Astrocyte (in vitro differentiated cells and primary cell): ENCODE measurements around the gene TMEM80. TPM values are rescaled to one million over a fixed set of nuclear protein-coding genes. Genes with fewer than 3 reads are reported as not detected.

Experiments used
- DNase-seq: peaks from one replicate; pipeline ENCODE4 v3.0.0-alpha.2; 2010; ENCODE audit warnings: low read depth
- FAIRE-seq: peaks from 2 replicates; lab custom pipeline; 2011; peaks lifted over from hg19 to GRCh38; lab: Jason Lieb, UNC
- H2AFZ ChIP-seq: 2 replicates; pipeline ENCODE4 v1.6.0; 2012; ENCODE audit warnings: low read depth, low read length, inconsistent platforms
- H3K27ac ChIP-seq: 2 replicates; pipeline ENCODE4 v1.5.1; 2011; ENCODE audit warnings: low read depth, low read length, inconsistent platforms
- H3K27me3 ChIP-seq: 2 replicates; pipeline ENCODE4 v1.6.0; 2011; ENCODE audit warnings: low read length, inconsistent platforms; ENCODE audit not compliant: insufficient read depth
- H3K36me3 ChIP-seq: 2 replicates; pipeline ENCODE4 v1.5.1; 2011; ENCODE audit warnings: low read length, inconsistent platforms; ENCODE audit not compliant: insufficient read depth
- H3K4me1 ChIP-seq: 2 replicates; pipeline ENCODE4 v1.5.1; 2011; ENCODE audit warnings: low read length, inconsistent platforms; ENCODE audit not compliant: insufficient read depth
- H3K4me2 ChIP-seq: 2 replicates; pipeline ENCODE4 v1.6.0; 2012; ENCODE audit warnings: low read length, inconsistent platforms
- H3K4me3 ChIP-seq: 2 replicates; pipeline ENCODE4 v1.5.1; 2011; ENCODE audit warnings: low read depth, mild to moderate bottlenecking, low read length, inconsistent platforms; ENCODE audit not compliant: insufficient read depth
- H3K79me2 ChIP-seq: 2 replicates; pipeline ENCODE4 v1.6.0; 2012; ENCODE audit warnings: mild to moderate bottlenecking, low read length, inconsistent platforms; ENCODE audit not compliant: insufficient read depth
- H3K9ac ChIP-seq: 2 replicates; pipeline ENCODE4 v1.6.0; 2012; ENCODE audit warnings: mild to moderate bottlenecking, low read length, inconsistent platforms
- H3K9me3 ChIP-seq: 2 replicates; pipeline ENCODE4 v1.5.1; 2012; ENCODE audit warnings: low read depth, mild to moderate bottlenecking, low read length, inconsistent platforms; ENCODE audit not compliant: insufficient read depth
- H4K20me1 ChIP-seq: 2 replicates; pipeline ENCODE4 v1.6.0; 2012; ENCODE audit warnings: low read length, inconsistent platforms; ENCODE audit not compliant: insufficient read depth
- H3K27ac Mint-ChIP-seq: one replicate; pipeline ENCODE4 v1.8.0; 2021; ENCODE audit warnings: mild to moderate bottlenecking, mixed read lengths; ENCODE audit not compliant: unreplicated experiment
- H3K27me3 Mint-ChIP-seq: one replicate; pipeline ENCODE4 v1.8.0; 2021; ENCODE audit warnings: low read depth, mixed read lengths; ENCODE audit not compliant: unreplicated experiment
- H3K36me3 Mint-ChIP-seq: one replicate; pipeline ENCODE4 v1.8.0; 2021; ENCODE audit warnings: low read depth, mixed read lengths; ENCODE audit not compliant: unreplicated experiment
- H3K4me1 Mint-ChIP-seq: one replicate; pipeline ENCODE4 v1.8.0; 2021; ENCODE audit warnings: low read depth, mixed read lengths; ENCODE audit not compliant: unreplicated experiment
- H3K4me3 Mint-ChIP-seq: one replicate; pipeline ENCODE4 v1.8.0; 2021; ENCODE audit warnings: mild to moderate bottlenecking, moderate library complexity, mixed read lengths; ENCODE audit not compliant: unreplicated experiment
- H3K9me3 Mint-ChIP-seq: one replicate; pipeline ENCODE4 v1.8.0; 2021; ENCODE audit warnings: mild to moderate bottlenecking, mixed read lengths; ENCODE audit not compliant: unreplicated experiment
- CTCF ChIP-seq: IDR thresholded peaks from 2 replicates; pipeline ENCODE4 v1.5.1; 2011; ENCODE audit warnings: low read depth, mild to moderate bottlenecking, inconsistent platforms, low read length, moderate library complexity; ENCODE audit not compliant: insufficient read depth
- EZH2 ChIP-seq: IDR thresholded peaks from 2 replicates; pipeline ENCODE4 v1.6.1; 2012; ENCODE audit warnings: mild to moderate bottlenecking, low read length, inconsistent platforms; ENCODE audit not compliant: insufficient read depth
- total RNA-seq: library from RNA; stranded (reverse); gene quantifications from 2 replicates; pipeline ENCODE4 v1.2.1, GENCODE V29; 2021

The TMEM80 gene
- total RNA-seq, 1 donor from 2014 or later, result 16.1 TPM

- H3K4me3 ChIP-seq, result no peak overlapping the region
- no peaks in the 10 kb centered on the region for H3K36me3 ChIP-seq
- peaks cover 34% of the 10 kb centered on the region for H4K20me1 ChIP-seq
- no peak for FAIRE-seq
- Mint-ChIP-seq H3K27me3 (no peaks in the 10 kb centered on the region), H3K4me3 (no peak overlapping the region), H3K36me3 (peaks cover 28% of the 10 kb centered on the region), H3K27ac (no peak overlapping the region), H3K4me1 (peaks cover 4% of the 10 kb centered on the region), H3K9me3 (no peaks in the 10 kb centered on the region)
- no peaks in the 10 kb centered on the region for H3K4me1 ChIP-seq
- no peak overlapping the region for H3K4me2 ChIP-seq
- H2AFZ ChIP-seq, result no peak overlapping the region
- H3K9ac ChIP-seq, result no peak overlapping the region
- no peaks in the 10 kb centered on the region for H3K27me3 ChIP-seq
- no peaks in the 10 kb centered on the region for H3K9me3 ChIP-seq
- H3K27ac ChIP-seq, result no peak overlapping the region
- no peak for DNase-seq
- TF ChIP-seq EZH2 (no peak), CTCF (no peak)
- H3K79me2 ChIP-seq, result no peaks in the 10 kb centered on the region
These were observed 34.8 kb upstream of the TMEM80 start for GRCh38 chr11:660681-661444.

GRCh38 chr11:662689-663274 is 32.8 kb upstream of the TMEM80 start:
- Histone ChIP-seq H3K4me1 (no peaks in the 10 kb centered on the region), H3K4me3 (no peak overlapping the region), H2AFZ (no peak overlapping the region), H3K9ac (no peak overlapping the region), H3K9me3 (no peaks in the 10 kb centered on the region), H3K4me2 (no peak overlapping the region), H3K36me3 (no peaks in the 10 kb centered on the region), H3K27me3 (no peaks in the 10 kb centered on the region), H4K20me1 (peaks cover 41% of the 10 kb centered on the region), H3K27ac (no peak overlapping the region), H3K79me2 (no peaks in the 10 kb centered on the region)
- Mint-ChIP-seq H3K27ac (peak overlapping the region; percentile 53), H3K27me3 (no peaks in the 10 kb centered on the region), H3K36me3 (peaks cover 27% of the 10 kb centered on the region), H3K4me1 (peaks cover 8% of the 10 kb centered on the region), H3K4me3 (no peak overlapping the region), H3K9me3 (no peaks in the 10 kb centered on the region)
- DNase-seq (peak; percentile 15), FAIRE-seq (no peak)
- TF ChIP-seq EZH2, result no peak
- peak; percentile 58 for TF ChIP-seq CTCF
